Stimulated activated CD8-positive, alpha-beta memory T cell treated with anti-CD3 and anti-CD28 coated beads, Interleukin-15, amount 100 ng/mL, for 4 hours (primary cell): ENCODE measurements around the gene ARMS2.

Experiments used
- DNase-seq, 2 donors: peaks; one replicate each; pipeline ENCODE4 v3.0.0-alpha.2; 2020; ENCODE audit warnings: low read depth in 2 of 2

ARMS2 gene

DNA sequence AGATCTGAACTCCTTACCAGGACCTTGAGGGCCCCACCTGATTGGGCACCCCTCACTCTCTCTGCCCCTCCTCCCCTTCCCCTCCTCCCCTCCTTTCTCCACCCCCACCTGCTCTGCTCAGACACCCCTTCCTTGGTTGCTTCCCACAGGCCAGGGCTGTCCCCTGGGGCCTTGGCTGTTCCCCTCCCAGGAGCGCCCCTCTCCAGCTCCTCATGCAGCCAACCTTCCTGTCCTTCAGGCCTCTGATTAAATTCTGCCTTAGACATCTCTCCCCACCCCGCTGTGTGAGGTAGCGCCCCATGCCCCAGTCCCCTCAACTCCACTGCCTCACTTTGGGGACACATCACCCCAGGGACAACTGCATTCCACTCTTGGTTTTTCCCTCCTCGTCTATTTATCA, 39.3 kb downstream of the ARMS2 start:
- no peak for DNase-seq

DNA sequence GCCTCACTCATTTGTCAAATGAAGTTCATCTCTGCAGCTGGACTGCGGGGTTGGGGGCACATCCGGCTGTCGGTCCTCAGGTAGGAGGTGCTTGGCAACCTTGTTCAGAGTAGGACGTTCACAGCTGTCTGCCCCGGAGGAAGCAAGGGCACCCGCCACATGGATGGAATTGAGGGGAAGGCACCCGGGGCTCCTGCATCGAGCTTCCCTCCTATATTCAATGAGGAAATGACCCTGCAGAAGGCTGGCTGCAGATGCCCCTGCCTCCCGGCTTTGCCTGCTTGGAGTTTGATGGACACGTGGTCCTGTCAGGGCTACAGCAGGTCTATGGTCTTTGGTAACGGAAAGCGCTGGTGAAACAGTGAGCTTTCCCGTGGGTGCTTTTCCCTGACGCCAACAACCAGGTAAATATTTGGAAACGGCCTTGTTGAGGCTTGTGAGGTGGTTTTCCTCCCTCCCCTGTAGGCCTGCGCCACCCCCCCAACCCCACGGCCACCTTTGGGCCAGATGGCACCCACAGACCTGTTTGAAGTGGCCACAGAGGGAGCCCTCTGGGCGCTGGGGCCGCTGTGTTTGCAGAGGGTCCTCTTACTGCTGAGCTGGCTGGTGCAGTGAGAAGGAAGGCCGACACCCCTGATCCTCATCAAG, 39.8 kb downstream of the ARMS2 start:
- no peak for DNase-seq

DNA sequence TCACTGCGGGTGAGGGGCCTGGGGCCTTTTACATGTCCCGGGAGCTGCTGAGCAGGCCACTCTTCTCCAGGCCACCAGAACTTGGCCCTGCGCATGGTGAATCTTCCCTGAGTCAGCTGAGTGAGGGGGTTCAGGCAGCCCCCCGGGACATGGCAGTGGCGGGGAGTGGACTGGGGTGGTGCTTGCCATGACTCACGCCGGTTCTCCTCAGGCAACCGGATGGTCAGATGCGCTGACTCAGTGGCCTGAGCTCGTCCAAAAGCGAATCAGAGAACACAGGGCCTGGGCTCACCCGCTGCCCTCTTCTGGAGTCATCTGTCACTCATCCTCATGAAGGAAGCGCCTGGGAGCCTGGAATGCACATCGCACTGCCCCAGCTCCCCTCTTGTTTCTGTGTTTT, 40.4 kb downstream of the ARMS2 start:
- DNase-seq: no peak

DNA sequence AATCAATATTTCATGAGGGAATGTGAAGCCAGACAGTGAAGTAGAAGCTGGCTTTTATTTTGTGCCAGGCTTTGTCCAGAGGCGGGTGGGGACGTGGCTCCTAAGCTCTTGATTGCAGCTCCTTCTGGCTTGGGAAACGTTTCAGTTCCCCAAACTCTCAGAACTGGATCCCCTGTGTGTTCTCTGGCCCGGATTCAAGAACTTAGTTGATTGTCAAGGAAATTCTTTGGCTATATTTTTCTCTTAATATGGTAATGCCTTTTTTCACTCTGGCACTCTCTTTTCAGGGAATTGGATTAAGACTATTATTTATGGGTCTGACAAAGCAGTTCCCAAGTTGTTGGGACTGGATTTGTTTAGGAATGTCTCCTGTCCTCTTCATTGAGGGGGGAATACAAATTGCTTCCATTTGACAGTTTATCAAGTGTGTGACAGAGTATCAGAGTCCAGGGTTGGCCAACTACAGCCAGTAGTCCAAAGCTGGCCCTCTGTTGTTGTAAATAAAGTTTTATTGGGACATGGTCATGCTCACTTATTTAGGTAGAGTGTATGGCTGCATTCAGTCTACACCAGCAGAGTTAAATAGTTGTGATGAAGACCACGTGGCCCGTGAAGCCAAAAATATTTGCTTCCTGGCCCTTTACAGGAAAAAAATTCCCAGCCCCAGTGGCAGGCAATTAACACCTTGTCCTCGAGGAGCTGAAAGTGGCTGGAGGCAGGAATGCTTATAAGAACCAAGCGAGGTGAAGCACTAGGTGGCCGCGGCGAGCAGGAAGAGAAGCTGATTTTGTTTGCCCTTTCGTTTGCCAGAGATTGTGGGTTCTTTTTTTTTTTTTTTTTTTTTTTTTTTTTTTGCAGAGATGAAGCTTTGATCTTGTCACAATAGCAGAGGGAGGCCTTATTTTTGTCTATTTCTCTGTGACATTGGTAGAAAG, 41.2 kb downstream of the ARMS2 start:
- no peak for DNase-seq

DNA sequence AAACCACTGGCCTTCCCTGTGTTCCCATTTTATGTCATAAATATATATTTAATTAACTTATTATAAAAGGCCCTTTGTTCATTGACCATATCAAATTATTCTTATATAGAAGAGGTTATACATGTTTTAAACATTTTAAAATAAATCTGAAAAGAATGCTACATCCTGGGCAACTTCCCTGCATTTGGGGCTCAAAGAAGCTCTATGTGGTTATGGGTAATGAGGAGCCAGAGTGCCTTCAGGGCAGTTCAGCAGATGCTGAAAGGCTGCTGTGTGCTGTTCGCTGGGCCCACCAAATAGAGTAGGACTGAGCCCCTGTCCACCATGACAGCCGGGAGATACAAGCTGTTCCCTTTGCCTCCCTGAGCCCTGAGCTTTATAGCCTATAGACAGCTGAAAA, 42.8 kb downstream of the ARMS2 start:
- no peak for DNase-seq

DNA sequence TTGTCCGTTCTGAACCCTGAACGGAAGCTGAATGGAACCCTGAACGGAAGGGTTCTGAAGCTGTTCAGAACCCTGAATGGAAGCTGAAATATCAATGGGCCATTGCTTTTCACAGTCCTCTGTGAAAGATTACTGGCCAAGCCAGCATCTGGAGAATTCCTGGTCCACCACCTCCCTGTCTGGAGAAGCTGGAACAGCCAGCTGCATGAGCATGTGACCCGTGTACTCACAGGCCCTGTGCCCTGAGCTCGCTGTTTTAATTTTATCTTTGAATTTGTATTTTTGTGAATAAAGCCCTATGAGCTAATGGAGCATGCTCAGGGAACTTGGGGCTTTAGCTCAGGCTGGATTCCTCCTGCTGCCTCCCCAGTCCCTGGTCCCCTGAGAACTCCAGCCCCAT, 44.1 kb downstream of the ARMS2 start:
- DNase-seq: no peak

DNA sequence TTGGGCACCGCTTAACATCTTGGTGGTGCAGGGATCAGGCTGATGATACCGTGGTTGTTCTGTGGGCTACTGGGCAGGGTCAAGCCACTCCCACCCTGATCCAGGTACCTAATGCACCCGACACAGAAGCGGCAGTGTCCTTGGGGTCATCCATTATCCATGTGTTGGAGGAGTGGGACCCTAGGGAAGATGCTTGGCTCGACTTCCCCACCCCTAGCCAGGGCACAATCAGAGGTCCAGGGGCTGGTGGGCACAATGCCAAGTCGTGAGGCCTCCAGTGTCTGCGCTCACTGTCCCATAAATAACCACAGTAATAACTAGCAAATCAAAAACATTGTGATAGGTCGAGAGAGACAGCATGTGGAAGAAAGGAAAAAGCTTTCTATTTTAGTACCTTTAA, 44.6 kb downstream of the ARMS2 start:
- no peak for DNase-seq

DNA sequence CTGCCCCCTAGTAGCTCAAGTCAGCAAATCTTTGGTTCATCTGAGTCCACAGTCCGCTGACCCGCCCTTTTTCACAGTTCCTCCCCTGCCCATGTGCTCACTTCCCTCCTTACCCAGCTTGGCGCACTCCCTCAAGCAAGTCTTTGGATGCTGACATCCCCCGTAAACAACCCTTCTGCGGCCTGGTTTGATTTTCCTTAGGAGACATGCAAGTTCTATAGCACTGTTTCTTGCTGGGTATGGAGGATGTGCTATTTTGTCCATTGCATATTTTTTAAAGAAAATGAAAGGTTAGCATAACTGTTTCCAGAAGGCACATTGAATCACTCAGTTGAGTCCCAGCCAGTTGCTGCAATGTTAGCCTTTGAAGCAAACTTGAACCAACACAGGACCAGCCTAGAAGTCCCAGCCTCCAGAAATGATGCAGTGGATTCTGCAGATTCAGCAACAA, 45.1 kb downstream of the ARMS2 start:
- no peak for DNase-seq

- no peak for DNase-seq
Measured at GRCh38 chr10:122500194-122500593, 45.7 kb downstream of the ARMS2 start.

GRCh38 chr10:122500726-122501125, 46.3 kb downstream of the ARMS2 start:
- DNase-seq: no peak

DNA sequence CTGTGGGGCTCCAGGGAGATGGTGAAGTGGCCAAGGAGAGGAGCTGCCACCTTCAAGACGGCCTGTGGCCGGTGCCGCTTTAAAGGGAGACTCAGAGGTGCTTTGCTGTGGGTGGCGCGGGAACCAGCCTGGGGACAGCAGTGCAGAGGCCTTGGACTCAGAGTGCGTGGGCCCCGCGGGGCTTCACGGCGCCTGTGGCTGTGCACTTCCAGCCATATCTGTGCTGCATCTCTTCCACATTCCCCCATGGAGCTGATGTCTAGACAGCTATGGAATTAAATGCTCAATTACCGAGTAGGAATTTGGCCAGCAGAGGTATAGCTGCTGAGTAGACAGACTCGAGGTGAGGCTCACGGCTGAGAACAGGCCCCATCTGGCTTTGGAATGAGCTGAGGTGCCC, 48.6 kb downstream of the ARMS2 start:
- no peak for DNase-seq

DNA sequence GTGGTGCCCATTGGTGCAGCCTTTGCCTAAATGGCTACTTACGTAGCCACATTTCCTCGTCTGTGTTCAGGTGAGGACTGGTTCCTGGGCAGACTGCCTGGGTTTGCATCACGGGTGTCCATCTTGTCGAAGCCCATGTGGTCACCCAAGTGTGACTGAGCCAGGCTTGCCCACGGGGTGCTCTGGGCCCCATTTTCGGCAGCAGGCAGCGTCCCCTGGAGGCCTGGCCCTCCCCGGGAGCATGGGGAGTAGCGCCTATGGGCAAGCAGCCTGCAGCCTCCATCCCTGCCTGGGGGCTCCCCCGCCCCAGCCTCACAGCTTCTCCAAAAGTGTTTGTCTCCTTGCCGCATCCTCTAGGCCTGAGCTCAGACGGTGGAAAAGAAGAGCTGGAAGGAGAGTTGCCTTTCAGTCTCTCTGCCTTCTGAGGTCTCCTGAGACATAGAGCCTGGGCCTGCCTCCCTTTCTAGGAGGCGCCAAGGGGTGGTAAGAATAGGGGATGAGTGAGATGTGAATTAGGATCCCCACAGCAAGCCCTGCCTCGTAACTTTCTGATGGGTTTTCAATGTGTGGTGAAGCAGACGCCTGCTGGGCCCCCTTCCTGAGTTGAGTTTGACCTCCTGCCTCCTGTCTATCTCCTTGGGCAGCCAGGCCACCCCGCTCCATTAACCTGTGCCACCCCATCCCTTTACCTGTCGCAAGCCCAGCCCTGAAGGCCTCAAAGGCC, 49.6 kb downstream of the ARMS2 start:
- no peak for DNase-seq

- DNase-seq: no peak
Measured at GRCh38 chr10:122504610-122504950, 50.1 kb downstream of the ARMS2 start.

DNA sequence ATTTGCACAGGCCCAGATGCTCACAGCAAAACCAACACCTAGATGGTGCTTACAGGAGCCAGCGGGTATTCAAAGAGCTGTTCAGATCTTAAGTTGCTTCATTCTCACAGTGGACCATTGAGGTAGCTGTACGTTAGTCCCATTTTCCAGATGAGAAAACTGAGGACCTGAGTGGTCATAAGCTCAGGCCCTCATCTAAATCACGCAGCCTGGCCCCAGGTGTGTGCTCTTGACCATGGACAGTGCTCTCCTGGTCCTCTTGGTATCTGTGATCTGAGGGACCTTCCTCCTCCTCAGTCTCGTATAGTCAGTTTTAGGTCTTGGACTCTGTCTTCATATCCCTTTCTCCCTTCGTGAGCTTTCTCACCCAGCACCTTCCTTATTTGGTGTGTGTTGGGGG, 50.6 kb downstream of the ARMS2 start:
- DNase-seq: no peak

DNA sequence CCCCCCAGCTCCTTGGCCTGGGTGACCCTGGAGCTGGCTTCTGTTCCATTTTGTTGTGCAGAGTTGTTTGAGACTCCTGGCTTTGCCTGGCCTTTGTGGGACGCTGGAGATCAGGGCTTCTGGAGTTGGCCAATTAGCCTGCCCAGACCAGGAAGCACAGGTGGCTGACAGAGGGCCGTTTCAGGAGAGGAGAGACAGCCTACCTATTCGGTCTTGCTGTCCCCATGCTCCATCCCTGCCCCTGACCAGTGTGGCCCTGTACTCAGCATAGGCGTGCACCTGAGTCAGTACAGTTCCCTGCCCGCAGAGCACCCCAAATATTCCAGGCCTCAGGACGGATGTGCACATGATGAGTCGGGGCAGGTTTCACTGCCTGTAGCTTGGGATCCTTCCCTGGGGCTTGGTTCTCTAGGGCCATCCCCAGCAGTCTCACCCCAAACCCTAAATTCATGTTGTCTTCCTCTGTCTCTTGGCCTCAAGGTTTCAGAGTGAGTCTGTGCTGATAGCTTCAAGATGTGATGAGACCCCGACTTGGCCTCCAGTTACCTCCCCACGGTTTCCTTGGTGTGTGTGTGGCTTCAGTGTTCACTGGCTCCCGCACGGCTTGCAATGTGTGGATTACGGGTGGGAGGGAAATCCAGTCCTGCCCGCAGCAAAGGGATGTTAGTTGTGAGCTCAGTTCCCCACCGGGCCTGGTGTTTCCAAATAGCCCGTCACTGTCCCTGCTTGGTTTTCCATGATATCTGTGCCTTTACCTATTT, 51.6 kb downstream of the ARMS2 start:
- DNase-seq: no peak
